Panc1 (cell line): ENCODE data around the gene TMEM127.

Experiments
- POLR2AphosphoS5 ChIP-seq: IDR thresholded peaks from 2 replicates; pipeline ENCODE4 v1.6.1; 2012; ENCODE audit warnings: mild to moderate bottlenecking, low read depth, low read length, moderate library complexity
- SIN3A ChIP-seq: IDR thresholded peaks from 2 replicates; pipeline ENCODE4 v1.6.1; 2012; ENCODE audit warnings: low read depth, mild to moderate bottlenecking, low read length, moderate library complexity, borderline replicate concordance; ENCODE audit not compliant: insufficient read depth
- TF ChIP-seq, protein P1 (sequence below): fragments of 450-650 bp; IDR thresholded peaks from 2 replicates; pipeline ENCODE4 v1.5.1; 2017; ENCODE audit warnings: mild to moderate bottlenecking
- TF ChIP-seq, protein P2 (sequence below), 2 experiments: IDR thresholded peaks; 2 replicates each; pipeline ENCODE4 v1.6.1; 2011 to 2012; ENCODE audit warnings: low read depth in 2 of 2, control low read depth in 1 of 2, low read length in 1 of 2, mild to moderate bottlenecking in 1 of 2, moderate library complexity in 1 of 2; ENCODE audit not compliant: insufficient read depth in 1 of 2

DNA sequence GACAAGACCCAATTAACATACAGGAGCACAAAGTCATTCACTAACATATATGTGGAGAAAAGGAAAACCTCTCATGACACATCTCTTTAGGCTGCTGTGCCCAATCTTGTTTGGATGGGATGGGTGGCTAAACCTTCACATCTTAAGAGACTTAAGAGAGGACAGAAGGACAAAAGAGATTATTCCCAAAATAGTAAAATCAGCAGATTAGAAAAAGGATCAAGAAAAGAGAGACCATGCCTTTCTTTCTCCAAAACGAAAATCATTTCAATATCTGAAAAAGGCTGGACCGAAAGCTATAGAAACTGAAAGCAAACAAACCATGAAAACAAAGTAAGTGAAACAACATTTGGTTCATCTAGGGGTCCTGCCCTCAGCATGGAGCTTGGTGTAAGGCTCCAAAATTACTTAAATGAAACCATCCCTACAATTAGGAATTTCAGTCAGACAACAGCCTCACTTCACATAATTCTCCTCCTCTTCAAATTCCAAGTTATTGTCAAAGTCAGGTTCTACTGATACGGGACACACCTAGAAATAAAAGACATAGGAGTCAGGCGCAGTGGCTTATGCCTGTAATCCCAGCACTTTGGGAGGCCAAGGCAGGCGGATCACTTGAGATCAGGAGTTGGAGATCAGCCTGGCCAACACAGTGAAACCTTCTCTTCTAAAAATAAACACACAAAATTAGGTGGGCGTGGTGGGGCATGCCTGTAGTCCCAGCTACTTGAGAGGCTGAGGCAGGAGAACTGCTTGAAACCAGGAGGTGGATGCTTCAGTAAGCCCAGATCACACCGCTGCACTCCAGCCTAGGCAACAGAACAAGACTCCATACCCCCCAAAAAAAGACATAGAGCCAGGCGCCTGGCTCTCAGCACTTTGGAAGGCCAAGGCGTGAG, 62.4 kb downstream of the TMEM127 start:
- TF ChIP-seq, protein P1, sequence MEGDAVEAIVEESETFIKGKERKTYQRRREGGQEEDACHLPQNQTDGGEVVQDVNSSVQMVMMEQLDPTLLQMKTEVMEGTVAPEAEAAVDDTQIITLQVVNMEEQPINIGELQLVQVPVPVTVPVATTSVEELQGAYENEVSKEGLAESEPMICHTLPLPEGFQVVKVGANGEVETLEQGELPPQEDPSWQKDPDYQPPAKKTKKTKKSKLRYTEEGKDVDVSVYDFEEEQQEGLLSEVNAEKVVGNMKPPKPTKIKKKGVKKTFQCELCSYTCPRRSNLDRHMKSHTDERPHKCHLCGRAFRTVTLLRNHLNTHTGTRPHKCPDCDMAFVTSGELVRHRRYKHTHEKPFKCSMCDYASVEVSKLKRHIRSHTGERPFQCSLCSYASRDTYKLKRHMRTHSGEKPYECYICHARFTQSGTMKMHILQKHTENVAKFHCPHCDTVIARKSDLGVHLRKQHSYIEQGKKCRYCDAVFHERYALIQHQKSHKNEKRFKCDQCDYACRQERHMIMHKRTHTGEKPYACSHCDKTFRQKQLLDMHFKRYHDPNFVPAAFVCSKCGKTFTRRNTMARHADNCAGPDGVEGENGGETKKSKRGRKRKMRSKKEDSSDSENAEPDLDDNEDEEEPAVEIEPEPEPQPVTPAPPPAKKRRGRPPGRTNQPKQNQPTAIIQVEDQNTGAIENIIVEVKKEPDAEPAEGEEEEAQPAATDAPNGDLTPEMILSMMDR = no peak
- TF ChIP-seq POLR2AphosphoS5 (no peak), SIN3A (no peak)
- TF ChIP-seq, protein P2, sequence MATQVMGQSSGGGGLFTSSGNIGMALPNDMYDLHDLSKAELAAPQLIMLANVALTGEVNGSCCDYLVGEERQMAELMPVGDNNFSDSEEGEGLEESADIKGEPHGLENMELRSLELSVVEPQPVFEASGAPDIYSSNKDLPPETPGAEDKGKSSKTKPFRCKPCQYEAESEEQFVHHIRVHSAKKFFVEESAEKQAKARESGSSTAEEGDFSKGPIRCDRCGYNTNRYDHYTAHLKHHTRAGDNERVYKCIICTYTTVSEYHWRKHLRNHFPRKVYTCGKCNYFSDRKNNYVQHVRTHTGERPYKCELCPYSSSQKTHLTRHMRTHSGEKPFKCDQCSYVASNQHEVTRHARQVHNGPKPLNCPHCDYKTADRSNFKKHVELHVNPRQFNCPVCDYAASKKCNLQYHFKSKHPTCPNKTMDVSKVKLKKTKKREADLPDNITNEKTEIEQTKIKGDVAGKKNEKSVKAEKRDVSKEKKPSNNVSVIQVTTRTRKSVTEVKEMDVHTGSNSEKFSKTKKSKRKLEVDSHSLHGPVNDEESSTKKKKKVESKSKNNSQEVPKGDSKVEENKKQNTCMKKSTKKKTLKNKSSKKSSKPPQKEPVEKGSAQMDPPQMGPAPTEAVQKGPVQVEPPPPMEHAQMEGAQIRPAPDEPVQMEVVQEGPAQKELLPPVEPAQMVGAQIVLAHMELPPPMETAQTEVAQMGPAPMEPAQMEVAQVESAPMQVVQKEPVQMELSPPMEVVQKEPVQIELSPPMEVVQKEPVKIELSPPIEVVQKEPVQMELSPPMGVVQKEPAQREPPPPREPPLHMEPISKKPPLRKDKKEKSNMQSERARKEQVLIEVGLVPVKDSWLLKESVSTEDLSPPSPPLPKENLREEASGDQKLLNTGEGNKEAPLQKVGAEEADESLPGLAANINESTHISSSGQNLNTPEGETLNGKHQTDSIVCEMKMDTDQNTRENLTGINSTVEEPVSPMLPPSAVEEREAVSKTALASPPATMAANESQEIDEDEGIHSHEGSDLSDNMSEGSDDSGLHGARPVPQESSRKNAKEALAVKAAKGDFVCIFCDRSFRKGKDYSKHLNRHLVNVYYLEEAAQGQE (IDR thresholded peaks at IDR 0.05; ENCODE audit: insufficient read depth in 1 of 2, low read depth in 2 of 2, low read length in 1 of 2) = no peak
